Activated naive CD8-positive, alpha-beta T cell treated with anti-CD3 and anti-CD28 coated beads for 36 hours (primary cell): ENCODE data around the gene HOPX. TPM values are rescaled to one million over a fixed set of nuclear protein-coding genes. Genes with fewer than 3 reads are reported as not detected.
"Not testable (repeated sequence)": the region's sequence is repeated elsewhere in the genome, so short reads cannot be mapped to it uniquely, and the experiment has no call there.

Source experiments
- DNase-seq: peaks from one replicate; pipeline ENCODE4 v3.0.0; 2021
- H3K27ac Mint-ChIP-seq: one replicate; pipeline ENCODE4 v1.8.0; 2022; ENCODE audit warnings: mild to moderate bottlenecking, moderate library complexity, mixed read lengths
- H3K27me3 Mint-ChIP-seq: one replicate; pipeline ENCODE4 v1.8.0; 2022; ENCODE audit warnings: mild to moderate bottlenecking, mixed read lengths
- H3K36me3 Mint-ChIP-seq: one replicate; pipeline ENCODE4 v1.8.0; 2021; ENCODE audit warnings: mild to moderate bottlenecking, mixed read lengths
- H3K4me1 Mint-ChIP-seq: one replicate; pipeline ENCODE4 v1.8.0; 2021; ENCODE audit warnings: mixed read lengths
- H3K4me3 Mint-ChIP-seq: one replicate; pipeline ENCODE4 v1.8.0; 2022; ENCODE audit warnings: mild to moderate bottlenecking, moderate library complexity, mixed read lengths
- H3K9me3 Mint-ChIP-seq: one replicate; pipeline ENCODE4 v1.8.0; 2022; ENCODE audit warnings: mixed read lengths
- total RNA-seq, 2 experiments: library from RNA; stranded (reverse); gene quantifications; one replicate each; pipeline ENCODE4 v1.2.3, GENCODE V29; 2021

The HOPX gene
- total RNA-seq, 2 experiments from 2014 or later = 16.5 to 18.1 TPM

DNA sequence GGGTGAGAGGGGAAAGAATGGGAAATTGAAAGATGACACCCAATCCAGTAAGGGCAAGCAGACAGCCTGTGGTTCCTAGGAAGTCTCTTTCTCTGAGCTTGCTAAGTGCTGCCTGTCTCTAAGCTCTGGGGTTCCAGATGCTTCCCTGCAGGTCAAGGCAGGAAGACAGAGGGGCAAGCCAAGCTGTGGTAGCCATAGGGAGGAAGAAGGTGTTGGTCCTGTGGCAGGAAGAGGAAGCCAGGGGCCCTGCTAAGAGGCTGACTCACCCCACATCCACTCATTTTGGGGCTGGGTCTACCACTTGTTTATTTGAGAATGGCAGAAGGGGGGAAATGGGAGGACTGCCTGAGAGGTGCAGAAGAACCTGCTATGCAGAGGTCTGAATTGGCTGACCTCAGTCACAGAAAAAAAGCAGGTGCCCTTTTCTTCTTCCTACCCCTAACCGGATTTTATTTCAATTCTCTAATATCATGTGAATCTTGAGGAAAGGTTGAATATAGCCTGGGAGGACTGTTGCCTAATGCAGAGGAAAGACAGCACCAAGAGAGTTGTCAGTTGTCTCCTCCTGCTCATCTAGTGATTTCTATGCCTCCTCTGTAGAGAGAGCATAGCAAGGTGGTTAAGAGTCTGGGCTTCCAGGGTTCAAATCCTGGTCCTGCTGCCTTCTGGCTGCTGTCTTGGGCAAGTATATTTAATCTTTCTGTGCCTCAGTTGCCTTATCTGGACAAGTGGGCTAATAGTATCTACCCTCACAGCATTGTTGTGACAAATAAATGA, 27.4 kb downstream of the HOPX start:
- H3K4me1 Mint-ChIP-seq = peaks cover 65% of the 10 kb centered on the region
- peak; percentile 23 for DNase-seq
- H3K27me3 Mint-ChIP-seq = peaks cover 29% of the 10 kb centered on the region
- H3K9me3 Mint-ChIP-seq = peaks cover 3% of the 10 kb centered on the region
- no peak overlapping the region for H3K27ac Mint-ChIP-seq
- H3K36me3 Mint-ChIP-seq = peaks cover 15% of the 10 kb centered on the region
- H3K4me3 Mint-ChIP-seq = no peak overlapping the region

DNA sequence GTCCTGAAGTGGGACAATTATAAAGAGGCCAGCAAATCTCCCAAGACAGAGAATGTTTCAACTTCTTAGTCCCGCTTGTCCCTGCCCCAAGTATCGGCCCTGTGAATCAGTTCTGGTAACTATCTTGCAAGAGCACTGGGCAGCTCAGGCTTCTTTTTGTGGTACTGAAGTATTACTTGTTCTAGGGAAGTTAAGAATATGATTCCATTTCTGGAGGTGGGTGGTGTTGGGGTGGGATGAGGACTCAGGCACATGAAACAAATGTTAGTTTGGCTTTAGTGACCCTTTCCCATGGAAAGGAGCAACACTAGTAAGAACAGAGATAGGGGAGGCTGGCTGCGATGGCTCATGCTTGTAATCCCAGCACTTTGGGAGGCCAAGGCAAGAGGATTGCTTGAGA, 28.9 kb downstream of the HOPX start:
- no peak for DNase-seq
- Mint-ChIP-seq H3K4me1 (peaks cover 71% of the 10 kb centered on the region), H3K9me3 (peaks cover 3% of the 10 kb centered on the region), H3K36me3 (peaks cover 19% of the 10 kb centered on the region), H3K4me3 (no peak overlapping the region), H3K27ac (no peak overlapping the region), H3K27me3 (peaks cover 14% of the 10 kb centered on the region)

DNA sequence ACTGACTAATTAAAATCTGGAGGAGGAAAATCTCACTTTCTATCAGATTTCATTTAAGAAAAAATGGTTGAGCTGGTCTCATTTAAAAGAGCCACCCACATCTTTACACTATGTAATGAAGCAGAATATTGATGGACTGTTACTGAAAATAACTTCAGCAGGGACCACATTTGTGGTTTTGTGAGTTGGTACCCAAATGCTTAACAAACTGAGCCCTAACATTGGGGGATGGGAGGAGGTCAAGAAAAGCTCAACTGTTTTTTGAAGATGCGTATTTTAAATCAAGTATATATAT, 30.1 kb downstream of the HOPX start:
- no peak for DNase-seq
- peaks cover 6% of the 10 kb centered on the region for H3K27me3 Mint-ChIP-seq
- peaks cover 29% of the 10 kb centered on the region for H3K36me3 Mint-ChIP-seq
- peak overlapping the region; percentile 85 for H3K27ac Mint-ChIP-seq
- H3K9me3 Mint-ChIP-seq = peaks cover 8% of the 10 kb centered on the region
- H3K4me3 Mint-ChIP-seq = no peak overlapping the region
- peaks cover 71% of the 10 kb centered on the region for H3K4me1 Mint-ChIP-seq

DNA sequence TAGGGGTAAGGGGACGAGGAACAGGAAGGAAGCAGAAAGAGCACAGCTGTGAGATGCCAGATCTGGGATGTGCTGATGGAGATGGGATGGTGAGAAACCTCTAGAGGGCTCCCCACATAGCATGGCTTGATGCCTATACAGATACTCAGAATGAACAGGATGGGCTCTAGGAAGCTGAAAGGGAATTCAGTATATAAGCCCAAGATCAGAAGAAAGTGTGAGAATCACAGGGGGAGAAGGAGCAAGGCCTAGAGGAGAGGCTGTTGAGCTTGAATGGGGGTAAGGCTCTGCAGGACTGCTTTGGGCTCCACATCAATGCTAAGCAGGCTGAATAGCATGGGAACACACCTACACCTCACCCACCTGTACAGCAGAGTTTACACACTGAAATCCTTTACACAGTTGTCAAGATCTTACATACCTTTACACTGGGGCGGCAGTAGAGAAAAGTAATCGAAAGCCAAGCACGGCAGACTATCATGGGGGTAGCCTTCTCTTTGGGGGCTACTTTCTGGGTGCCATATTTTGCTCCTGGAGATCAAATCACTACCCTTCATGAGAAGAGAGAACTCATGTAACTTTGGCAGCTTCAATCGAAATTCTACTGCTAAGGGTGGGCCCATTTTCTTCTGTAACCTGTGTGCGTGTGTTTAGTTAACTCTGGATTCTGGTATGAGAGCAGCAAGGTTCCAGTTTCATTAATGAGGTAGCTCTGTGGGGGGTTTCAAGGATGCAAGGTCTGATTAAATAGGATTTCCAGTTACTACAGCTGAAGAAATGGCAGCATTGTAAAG, 30.6 kb downstream of the HOPX start:
- Mint-ChIP-seq H3K27ac (peak overlapping the region; percentile 85), H3K36me3 (peaks cover 32% of the 10 kb centered on the region), H3K9me3 (peaks cover 8% of the 10 kb centered on the region), H3K27me3 (peaks cover 6% of the 10 kb centered on the region), H3K4me3 (no peak overlapping the region), H3K4me1 (peaks cover 71% of the 10 kb centered on the region)
- DNase-seq = peak; percentile 21

DNA sequence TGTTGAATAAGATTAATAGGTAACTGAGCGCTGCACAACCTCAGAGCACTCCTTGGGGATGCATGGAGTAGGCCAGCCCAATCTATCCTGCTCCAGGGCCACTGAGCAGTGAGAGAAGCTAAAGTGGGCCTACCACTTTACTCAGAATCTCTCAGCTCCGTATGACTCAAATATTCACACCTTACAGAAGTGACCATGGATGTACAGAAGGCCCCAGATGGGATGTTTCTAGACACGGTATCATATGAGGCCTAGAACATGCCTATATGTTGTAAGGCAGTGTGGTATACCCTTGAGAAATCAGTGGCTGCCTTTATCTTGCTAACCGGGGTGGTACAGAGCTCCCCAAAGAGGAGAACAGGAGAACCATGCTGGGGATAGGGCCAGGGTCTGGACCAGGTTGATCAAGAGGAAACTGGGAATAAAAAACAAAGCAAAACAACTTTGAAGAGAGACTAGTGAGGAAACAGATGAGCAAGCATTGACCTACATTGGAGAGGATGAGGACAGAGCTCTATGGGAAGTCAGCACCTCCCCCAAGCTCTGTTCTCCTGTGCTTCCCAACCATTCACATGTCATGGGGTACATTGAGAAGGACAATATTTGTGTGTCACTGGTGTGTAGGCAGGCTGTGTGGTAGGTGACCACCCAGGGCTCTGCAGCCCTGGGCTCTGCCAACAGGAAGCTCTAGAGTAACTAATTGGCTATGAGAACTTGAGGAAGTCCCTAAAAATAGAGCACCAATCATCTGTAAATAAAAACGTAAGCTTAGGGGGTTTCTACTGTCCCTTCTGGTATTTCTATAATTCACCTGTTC, 31.4 kb downstream of the HOPX start:
- Mint-ChIP-seq H3K4me1 (peaks cover 63% of the 10 kb centered on the region), H3K27me3 (no peaks in the 10 kb centered on the region), H3K9me3 (peaks cover 8% of the 10 kb centered on the region), H3K4me3 (no peak overlapping the region), H3K36me3 (peaks cover 32% of the 10 kb centered on the region), H3K27ac (peak overlapping the region; percentile 85)
- DNase-seq = no peak

DNA sequence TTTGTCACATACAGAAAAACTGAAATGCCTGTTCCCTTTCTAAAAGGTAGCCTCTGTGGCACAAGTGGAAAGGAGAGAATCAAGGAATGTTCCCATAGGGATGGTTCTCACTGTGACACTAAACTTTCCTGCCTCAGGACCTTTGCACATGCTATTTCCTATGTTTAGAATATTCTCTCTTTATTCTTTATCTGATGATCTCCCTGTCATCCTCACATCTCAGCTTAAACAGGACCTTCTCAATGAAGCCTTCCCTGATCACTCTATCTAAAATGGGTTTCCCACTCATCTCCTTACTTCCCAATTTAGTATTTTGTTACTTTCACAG, 32.3 kb downstream of the HOPX start:
- H3K27ac Mint-ChIP-seq = no peak overlapping the region
- peaks cover 32% of the 10 kb centered on the region for H3K36me3 Mint-ChIP-seq
- H3K9me3 Mint-ChIP-seq = peaks cover 10% of the 10 kb centered on the region
- H3K4me1 Mint-ChIP-seq = peaks cover 54% of the 10 kb centered on the region
- no peak overlapping the region for H3K4me3 Mint-ChIP-seq
- DNase-seq = no peak
- no peaks in the 10 kb centered on the region for H3K27me3 Mint-ChIP-seq

DNA sequence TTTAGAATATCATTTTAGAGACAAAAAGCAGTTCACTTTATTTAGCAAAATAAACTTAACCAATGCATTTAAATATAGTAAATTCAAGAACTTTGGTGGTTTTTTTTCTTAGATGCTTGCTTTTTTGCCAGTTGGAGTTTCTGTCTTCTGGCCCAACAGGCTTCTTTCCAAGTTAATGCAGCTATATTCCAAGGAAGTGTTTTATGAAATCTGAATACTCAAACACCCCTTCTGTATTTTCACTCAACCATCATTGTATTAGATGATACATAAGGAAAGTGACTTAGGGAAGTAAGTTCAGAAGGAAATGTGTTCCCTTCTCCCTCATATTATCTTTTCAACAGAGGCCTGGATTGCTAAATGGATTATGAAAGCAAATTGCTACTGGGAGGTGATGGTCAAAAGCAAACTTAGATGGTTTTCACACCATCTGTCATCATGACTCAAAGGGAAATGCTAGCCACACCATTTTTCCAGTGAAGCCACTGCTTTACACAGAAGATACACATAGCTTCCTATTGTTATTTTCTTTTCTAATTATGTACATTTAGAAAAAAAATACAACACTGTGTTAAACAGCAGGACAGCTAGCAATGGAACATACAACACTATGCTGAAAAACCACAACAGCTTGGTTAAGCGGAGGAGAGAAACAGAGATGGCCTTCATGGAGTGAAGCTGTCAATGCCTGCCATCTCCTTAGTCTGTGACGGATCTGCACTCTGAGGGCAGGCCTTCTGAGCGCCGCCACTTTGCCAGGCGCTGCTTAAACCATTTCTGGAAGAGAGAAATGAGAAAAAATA, 32.9 kb downstream of the HOPX start:
- Mint-ChIP-seq H3K27me3 (no peaks in the 10 kb centered on the region), H3K4me1 (peaks cover 49% of the 10 kb centered on the region), H3K9me3 (peaks cover 10% of the 10 kb centered on the region), H3K27ac (peak overlapping the region; percentile 57), H3K36me3 (peaks cover 32% of the 10 kb centered on the region), H3K4me3 (no peak overlapping the region)
- DNase-seq = no peak

DNA sequence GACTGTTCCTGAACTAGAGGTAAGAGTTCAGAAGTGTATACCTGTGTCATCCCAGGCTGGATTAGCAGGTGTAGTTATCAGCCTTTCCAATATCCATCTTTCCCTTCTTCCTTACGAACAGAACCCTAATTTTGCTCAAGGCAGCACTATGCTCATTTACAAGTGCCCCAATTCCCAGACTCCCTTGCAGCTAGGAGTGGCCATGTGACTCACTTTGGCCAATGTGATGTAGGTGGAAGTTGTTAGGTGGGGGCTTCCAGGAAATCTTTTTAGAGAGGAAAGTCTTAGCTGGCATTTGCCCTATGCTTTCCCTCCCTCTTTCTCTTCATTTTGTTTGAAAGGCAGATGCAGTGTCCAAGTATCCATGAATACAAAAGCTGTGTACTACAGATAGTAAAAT, 34.8 kb downstream of the HOPX start:
- Mint-ChIP-seq H3K4me3 (no peak overlapping the region), H3K4me1 (peaks cover 38% of the 10 kb centered on the region), H3K27me3 (no peaks in the 10 kb centered on the region), H3K9me3 (peaks cover 10% of the 10 kb centered on the region), H3K27ac (no peak overlapping the region), H3K36me3 (peaks cover 30% of the 10 kb centered on the region)
- no peak for DNase-seq

DNA sequence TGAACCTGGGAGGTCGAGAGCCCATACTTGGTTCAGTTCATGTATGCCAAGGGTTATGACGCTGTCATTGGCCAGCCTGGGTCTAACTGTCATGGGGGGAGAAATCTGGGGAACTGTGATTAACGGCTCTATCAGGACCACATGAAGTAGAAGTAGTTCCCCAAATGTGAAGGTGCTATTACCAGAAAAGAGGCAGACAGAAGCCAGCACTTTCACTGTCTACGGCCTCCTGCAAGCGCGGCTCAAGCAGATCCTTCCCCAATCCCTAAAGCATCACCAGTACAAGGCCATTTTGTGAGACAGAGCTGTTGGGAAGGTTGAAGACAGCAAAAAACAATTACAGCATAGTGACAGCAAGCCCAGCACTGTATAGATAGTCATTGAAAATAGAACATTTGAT, 37.5 kb downstream of the HOPX start:
- peaks cover 22% of the 10 kb centered on the region for H3K4me1 Mint-ChIP-seq
- H3K36me3 Mint-ChIP-seq = peaks cover 17% of the 10 kb centered on the region
- no peak overlapping the region for H3K4me3 Mint-ChIP-seq
- no peaks in the 10 kb centered on the region for H3K27me3 Mint-ChIP-seq
- H3K9me3 Mint-ChIP-seq = peaks cover 7% of the 10 kb centered on the region
- no peak overlapping the region for H3K27ac Mint-ChIP-seq
- no peak for DNase-seq

DNA sequence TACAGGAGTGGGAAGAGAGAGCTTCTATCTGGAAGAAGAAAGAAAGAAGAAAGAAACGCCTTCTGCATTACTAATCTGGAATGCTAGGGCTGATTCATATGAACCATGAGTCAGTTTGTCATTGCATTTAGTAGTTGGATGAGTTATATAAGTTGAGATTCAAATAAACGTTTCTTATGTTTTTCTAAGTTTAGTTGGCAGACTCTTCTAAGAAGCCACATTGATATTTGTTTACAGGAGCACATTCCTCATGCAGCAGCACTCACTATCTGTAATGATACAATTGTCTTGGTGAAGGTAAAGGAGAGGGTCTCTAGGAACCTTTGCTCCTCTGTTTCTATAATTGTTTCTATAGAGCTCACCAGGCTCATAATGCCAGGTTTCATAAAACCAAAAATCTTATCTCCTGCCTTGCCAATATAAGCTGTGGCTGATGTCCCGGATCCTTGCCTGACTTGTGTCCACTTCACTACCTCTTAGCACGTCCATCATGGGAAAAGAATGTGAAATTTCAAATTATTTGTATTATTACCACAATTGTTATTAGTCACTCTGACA, 39.5 kb downstream of the HOPX start:
- Mint-ChIP-seq H3K27ac (no peak overlapping the region), H3K9me3 (peaks cover 5% of the 10 kb centered on the region), H3K27me3 (no peaks in the 10 kb centered on the region), H3K36me3 (peaks cover 7% of the 10 kb centered on the region), H3K4me3 (no peak overlapping the region), H3K4me1 (peaks cover 14% of the 10 kb centered on the region)
- no peak for DNase-seq

DNA sequence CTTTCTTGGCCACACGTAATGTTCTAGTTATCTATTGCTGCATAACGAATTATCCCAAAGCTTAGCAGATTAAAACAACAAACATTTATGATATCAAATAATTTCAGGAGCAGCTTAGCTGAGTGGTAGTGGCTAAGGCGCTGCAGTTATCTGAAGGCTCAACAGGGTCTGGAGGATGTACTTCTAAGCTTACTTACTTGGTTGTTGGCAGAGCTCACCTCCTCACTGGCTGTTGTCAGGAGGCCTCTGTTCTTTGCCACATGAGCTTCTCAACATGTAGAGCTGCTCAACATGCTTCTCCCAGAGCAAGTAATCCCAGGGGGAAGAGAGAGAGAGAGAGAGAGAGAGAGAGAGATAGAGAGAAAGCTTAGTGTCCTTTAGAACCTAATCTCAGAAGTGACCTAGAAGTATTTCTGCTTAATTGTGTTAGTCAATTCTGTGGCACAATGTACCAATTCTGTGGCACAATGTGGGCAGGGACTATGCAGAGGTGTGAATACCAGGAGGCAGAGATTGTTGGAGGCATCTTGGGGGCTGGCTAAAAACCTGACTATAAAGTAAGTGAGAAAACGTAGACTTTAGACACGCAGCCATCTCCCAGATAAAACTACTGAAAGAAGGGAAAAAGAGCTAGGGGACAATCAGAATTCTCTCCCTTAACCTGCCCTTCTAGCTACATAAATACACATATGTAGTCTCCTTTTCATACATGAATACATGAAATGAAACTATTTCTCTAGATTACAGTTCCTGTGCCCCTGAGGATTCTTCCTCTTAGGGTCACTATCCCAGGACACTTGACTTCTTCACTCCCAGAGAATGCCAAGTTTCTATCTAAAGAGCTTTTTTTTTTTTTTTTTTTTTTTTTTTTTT, 40.2 kb downstream of the HOPX start:
- Mint-ChIP-seq H3K27ac (no peak overlapping the region), H3K4me1 (peaks cover 11% of the 10 kb centered on the region), H3K27me3 (no peaks in the 10 kb centered on the region), H3K36me3 (peaks cover 1% of the 10 kb centered on the region), H3K4me3 (no peak overlapping the region), H3K9me3 (peaks cover 2% of the 10 kb centered on the region)
- no peak for DNase-seq

DNA sequence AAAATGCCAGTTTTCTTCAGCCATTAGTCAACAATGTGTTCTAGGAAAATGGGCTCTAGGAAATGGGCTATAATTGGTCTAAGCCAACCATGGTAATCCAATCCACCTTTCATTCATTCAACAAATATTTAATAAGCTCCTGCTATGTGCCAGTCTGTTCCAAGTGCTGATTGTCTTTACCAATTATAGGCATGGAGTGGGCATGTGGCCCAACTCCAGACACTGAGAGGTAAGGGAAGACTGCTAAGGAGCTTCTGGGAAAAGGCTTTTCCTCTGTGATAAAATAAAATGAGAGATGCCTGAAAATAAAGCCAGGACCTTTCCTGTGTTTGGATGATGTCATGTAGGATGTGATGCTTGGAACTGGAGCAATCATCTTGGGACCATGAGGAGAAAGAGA, 43.3 kb downstream of the HOPX start:
- H3K4me3 Mint-ChIP-seq = no peak overlapping the region
- H3K36me3 Mint-ChIP-seq = no peaks in the 10 kb centered on the region
- H3K27me3 Mint-ChIP-seq = no peaks in the 10 kb centered on the region
- no peak overlapping the region for H3K27ac Mint-ChIP-seq
- H3K4me1 Mint-ChIP-seq = peaks cover 11% of the 10 kb centered on the region
- no peak for DNase-seq
- no peaks in the 10 kb centered on the region for H3K9me3 Mint-ChIP-seq

DNA sequence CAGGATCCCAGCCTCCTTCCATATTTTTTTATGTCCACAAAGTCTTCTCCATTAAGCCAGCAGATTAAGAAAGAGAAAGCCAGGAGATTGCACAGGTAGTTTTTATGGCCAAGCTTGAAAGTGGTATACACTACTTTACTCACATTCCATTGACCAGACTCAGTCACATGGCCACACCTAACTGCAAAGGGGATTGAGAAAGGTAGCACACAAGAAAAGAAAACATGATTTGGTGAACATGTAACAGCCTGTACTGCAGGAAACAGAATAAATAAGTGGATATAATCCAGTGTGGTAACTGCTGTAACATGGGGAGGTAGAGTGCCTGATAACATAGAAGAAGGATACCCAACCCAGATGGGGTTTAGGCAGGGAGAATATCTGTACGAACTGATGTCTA, 43.9 kb downstream of the HOPX start:
- Mint-ChIP-seq H3K36me3 (no peaks in the 10 kb centered on the region), H3K9me3 (no peaks in the 10 kb centered on the region), H3K27me3 (no peaks in the 10 kb centered on the region), H3K27ac (no peak overlapping the region), H3K4me1 (peaks cover 11% of the 10 kb centered on the region), H3K4me3 (no peak overlapping the region)
- DNase-seq = no peak

DNA sequence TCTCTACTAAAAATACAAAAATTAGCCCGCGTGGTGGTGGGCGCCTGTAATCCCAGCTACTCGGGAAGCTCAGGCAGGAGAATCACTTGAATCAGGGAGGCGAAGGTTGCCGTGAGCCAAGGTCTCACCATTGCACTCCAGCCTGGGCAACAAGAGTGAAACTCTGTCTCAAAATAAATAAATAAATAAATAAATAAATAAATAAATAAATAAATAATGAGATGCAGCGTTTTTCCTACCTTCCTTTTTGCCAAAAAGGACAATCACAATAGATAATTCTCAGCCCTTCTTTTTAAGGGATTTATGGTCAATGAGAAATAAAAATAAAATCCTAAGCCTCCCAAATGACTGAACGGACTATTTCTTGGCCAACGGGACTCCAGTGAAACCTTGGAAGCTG, 46.1 kb downstream of the HOPX start:
- DNase-seq, H3K36me3 Mint-ChIP-seq, H3K27me3 Mint-ChIP-seq, H3K4me3 Mint-ChIP-seq, H3K4me1 Mint-ChIP-seq, H3K9me3 Mint-ChIP-seq, H3K27ac Mint-ChIP-seq: not testable (repeated sequence)
